NCI-H2196 treated with DMSO at 0.1 percent for 48 hours (cell line): Measurements from ENCODE around the gene DDX1.
"Not testable (repeated sequence)": the region's sequence is repeated elsewhere in the genome, so short reads cannot be mapped to it uniquely, and the experiment has no call there.

Experiments
- DNase-seq: peaks from one replicate; lab custom pipeline; 2025; ENCODE audit not compliant: unreplicated experiment; lab: John Stamatoyannopoulos, UW

Gene DDX1

DNA sequence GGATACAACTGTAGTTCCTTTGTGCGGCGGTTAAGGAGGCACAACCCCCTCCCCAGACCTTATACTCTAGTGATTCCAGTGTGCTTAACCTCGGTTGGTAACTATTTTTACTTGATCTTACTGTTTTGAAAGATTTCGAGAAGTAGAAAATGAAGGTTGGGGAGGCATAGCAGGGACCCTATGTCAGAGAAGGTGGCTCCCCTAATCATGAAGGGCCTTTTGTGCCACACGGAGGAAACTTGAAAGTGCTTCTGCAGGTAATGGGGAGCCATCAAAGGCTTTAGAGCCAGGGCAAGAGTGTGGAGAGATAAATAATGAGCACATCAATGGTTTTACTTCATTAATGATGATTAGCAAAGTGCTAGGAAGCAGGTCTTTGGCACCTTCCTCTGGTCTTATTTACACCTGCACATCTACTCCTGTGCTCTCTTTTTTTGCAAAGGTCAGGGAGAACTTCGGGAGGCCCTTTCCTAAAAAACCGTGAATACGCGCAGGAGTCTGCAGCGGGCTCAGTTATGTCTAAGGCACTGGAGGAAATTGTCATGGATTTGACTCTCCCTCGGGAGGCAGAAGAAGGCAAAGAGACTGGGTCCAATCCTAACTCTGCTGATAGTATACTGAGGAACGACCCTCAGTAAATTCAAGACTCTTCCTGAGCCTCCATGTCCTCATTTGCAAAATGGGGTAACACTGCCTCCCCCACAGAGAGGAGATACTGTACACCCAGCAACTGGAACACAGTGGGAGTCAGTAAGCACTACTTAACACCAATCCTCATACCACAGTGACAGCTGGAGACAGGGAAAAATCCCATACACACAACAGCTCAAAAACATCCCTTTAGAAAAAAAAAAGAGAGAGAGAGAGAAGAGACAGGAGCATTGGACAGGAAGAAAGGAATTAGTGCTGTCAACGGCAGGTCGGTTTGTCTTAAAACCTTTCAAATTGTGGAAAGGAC, 81.6 kb downstream of the DDX1 start:
- no peak for DNase-seq

DNA sequence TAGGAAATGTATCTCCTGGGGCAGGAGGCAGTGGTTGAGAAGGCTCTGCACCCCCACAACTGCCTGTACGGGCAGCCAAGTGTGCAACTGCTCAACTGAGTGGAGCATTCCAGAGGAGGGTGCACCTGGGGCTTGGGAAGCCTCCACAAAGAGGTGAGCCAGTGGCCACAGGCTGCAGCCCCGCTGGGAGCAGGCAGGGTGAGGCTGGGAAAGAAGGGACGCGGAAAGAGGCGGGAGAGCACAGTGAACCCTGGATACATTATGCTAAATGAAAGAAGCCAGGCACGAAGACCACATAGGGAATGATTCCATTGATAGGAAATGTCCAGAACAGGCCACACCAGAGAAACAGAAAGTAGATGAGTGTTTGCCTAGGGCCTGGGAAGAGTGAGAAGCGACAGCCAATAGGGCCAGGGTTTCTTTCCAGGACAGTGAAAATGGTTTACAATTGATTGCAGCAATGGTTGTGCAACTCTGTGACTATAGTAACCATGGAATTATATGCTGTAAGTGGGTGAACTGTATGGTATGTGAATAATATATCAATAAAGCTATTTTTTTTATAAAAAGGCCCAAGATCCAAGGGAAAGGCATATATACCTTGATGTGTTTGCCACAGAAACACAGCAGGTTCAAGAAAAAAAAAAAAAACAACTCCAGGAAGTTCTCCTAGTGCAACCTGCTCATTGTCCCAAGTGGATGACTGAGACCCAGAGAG, 82.4 kb downstream of the DDX1 start:
- DNase-seq: no peak

DNA sequence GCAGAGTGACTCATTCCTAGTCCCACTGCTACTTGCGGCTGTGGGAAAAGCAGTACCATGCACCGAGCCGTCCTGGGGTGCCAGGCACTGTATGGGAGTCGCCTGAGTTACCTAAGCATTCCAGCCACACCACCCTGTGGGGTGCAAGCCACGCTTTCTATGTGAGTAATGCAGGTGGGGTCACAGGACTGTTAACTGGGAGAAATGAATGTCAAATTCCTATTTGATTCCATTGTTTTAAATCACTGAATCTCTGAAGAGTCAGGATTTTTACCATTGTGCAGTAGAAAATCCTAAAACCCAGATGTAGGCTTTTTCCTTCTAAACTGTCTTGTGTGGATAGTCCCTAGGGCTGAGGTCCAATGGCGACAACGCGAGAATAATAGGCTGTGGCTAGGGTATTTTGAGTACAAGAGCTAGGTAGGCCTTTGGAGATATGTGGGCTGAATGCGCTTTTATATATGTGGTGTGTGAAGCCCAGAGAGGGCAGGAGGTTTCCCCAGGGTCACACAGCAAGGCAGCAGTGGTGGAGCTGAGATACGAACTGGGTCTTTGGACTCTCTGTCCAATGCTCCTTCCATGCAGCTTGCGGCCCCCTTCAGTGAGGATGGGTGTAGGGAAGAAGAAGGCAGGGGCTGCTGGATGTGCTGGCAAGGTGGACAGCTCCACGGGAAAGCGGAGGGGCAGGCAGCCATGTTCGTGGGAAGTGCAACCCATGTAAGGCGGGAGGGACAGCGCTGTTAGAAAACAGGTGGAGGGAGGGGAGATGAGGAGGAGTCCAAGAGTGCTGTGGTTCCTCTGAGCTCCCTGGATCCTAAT, 83.2 kb downstream of the DDX1 start:
- no peak for DNase-seq

DNA sequence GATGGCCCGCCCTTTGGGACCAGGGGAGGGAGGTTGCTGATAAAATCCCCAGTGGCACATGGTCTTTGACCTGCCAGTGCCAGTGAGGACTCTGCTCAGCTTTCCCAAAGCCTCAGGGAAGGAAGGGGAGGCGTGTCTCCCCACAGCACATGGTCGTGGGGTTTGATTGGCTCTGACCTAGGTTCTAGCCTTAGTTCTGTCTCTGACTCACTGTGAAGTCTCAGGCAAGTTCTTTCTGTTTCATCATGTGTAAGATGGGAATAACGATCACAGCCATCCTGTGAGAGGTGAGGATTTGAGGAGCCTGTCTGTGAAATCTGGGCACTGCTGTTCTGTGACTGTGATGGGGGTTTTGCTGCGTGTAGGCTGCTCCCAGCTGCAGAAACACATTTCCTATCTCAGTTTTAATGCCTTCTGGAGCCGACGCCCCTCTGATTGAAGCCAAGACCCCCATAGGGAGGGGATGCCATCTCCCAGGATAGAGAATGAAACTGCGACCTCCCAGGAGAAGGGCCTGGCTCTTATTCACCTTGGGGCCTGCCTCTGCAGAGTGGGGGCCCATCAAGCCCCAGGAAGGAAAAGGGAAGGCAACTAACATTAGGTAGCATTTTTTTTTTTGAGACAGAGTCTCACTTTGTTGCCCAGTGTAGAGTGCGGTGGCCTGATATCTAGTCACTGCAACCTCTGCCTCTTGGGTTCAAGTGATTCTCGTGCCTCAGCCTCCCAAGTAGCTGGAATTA, 84.0 kb downstream of the DDX1 start:
- no peak for DNase-seq

DNA sequence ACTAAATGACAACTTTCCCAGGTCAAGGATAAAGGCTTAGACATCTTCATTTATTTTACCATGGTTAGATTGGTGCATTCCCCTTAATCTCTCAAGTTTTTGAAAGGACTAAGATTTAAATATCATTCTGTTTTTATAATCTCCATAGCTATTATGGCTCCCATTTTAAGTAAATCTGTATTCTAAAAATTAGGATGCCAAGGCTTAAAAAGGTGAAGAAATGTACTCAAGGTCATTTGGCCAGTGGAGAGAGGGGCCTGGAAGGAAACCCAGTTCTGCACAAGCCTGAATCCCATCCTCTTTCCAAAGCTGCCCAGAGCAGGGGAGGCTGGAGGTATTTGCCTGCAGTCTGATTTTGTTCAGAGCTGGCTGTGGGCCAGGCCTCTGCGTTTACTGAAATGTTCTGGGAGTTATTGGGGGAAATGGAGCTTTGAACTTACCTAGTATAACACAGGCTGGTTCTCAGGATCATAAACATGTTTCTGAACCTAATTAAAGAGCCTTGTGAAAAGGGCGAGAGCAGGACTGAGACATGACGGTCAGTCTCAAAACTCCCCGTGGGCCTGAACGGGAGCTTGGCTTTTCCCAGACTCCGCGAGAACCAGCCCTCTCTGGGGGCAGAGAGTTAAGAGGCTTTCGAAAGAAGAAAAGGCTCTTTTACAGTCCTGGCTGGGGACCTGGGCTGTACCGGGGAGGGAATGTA, 85.6 kb downstream of the DDX1 start:
- no peak for DNase-seq

DNA sequence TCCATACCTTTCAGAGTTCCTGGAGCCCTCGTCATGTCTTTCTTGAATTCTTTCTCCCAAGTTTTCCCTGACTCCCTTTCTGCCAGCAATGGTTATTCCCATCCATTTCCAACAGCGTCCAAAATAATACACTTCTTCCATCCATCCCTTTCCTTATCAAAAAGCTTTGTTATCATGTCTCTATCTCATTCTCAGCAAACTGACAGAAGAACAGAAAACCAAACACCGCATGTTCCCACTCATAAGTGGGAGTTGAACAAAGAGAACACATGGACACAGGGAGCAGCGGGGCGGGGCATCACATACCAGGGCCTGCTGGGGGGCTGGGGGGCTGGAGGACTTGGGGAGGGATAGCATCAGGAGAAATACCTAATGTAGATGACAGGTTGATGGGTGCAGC, 86.7 kb downstream of the DDX1 start:
- no peak for DNase-seq

DNA sequence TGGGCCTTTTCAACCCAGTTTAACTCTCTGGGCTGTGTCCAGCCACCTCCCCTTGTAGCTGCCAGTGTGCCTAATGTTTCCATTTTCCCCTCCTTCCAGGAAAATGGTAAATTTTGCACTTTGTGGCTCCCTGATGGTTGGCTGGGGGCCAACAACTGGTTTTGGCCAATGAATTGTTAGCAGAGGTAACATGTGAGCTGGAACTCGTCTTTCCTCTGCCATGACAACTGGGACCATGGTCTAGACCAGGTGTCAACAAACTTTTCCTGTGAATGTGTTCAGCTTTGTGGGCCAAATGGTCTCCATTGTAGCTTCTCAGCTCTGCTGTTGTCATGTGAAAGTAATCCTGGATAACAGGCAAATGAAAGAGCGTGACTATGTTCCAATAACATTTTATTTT, 87.2 kb downstream of the DDX1 start:
- DNase-seq: no peak

DNA sequence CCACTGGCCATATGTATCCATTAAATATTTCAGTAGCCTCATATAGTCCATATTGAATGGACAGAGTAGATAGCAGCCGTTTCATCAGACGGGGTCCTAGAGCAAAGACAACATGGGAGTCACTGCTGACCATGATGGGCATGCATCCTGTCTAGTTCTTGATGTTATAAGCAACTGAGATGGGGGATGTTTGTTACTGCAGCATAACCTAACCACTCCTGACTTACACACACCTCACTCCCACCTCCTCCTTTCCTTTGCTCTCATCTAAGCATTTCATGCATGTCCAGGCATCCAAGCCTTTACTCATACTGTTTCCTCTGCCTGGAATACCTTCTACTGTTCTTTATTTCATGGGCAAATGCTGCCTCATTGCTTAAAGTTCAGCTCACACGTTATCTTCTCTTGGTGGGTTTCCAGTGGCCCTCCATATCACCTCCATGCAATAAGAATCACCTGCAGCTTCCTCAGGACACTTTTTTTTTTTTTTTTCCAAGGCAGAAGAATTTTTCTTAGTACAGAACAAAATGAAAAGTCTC, 87.8 kb downstream of the DDX1 start:
- DNase-seq: no peak

DNA sequence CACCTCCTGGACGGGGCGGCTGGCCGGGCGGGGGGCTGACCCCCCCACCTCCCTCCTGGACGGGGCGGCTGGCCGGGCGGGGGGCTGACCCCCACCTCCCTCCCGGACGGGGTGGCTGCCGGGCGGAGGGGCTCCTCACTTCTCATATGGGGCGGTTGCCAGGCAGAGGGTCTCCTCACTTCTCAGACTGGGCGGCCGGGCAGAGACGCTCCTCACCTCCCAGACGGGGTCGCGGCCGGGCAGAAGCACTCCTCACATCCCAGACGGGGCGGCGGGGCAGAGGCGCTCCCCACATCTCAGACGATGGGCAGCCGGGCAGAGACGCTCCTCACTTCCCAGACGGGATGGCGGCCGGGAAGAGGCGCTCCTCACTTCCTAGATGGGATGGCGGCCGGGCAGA, 88.5 kb downstream of the DDX1 start:
- not testable (repeated sequence) for DNase-seq
